ENCODE data around the gene YIPF1.

Gene YIPF1

GRCh38 chr1:53889304-53890298, at the start of gene YIPF1:
TSS of gene YIPF1 (minus strand) at chr1:53889797. CDS start at chr1:53888937, 860 bp downstream.
- DNase-seq, result peak; percentile 82

- no peak for DNase-seq
Observed at GRCh38 chr1:53938136-53938830, 48.7 kb upstream of the YIPF1 start.

GRCh38 chr1:53936430-53936829, 46.8 kb upstream of the YIPF1 start:
- DNase-seq, result no peak

DNA sequence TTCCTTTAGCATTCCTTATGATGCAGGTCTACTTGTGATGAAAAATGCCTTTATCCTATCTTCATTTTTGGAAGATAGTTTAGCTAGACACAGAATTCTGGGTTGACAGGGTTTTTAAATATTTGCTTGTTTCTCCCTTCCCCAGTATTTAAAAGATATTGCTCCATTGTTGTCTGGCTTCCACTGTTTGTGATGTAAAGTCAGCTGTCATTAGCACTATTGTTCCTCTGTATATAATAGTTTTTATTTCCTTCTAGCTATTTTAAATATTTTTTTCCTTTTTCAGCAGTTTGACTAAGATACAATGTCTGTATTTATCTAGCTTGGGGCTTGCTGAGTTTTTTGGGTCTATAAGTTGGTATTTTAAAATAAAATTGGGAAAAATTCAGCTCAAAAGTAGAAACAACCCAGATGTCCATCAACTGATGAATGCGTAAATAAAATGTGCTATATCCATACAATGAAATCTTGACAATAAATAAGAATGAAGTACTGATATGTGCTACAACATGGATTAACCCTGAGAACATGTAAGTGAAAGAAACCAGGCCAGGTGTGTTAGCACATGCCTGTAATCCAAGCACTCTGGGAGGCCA, 44.7 kb upstream of the YIPF1 start:
- DNase-seq, result no peak

DNA sequence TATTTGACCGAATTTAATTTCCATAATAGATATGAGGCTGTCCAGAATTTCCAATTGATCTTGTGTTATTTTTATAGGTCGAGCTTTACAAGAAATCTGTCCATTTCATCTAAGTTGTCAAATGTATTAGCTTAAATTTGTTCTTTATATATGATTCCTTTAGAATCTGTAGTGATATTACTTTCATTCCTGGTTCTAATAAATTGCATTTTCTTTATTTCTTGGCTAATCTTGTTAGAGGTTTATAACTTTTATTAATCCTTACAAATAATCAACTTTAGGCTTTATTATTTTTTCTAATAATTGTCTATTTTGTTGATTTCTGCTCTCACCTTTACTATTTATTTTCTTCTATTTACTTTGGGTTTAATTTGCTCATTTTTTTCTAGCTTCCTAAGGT, 41.9 kb upstream of the YIPF1 start:
- DNase-seq, result no peak

GRCh38 chr1:53930932-53931331, 41.3 kb upstream of the YIPF1 start:
- no peak for DNase-seq

DNA sequence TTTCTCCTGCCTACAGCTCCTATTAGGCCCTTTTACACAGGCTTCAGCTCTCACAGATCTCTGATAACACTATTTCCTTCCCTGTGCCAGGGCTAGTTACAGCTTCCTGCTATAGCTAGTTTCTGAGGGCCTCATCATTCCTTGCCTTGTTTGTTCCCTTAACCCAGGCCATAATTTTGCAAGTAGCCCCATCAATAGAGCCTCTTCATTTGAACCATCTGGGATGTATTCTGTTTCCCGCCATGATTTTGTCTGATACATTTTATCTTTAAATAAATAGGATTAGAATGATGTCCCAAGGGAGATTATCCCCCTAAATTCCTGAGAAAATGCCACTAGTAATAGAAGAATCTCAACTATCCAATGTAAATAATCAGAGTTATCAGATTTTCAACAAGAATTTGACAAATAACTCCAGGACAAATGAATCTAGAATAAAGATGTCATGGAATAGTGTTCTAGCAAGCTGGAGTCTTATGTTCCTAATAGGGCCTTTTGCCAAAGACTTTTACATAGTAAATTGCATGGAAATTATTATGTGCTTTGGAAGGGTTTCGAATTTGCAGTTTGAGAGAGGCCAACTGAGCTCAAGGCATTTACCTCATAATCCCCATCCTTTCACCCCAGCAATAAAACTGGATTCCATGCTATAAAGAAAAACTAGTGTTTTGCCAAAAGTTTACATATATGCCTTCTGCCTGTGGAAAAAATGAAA, 39.8 kb upstream of the YIPF1 start:
- no peak for DNase-seq

DNA sequence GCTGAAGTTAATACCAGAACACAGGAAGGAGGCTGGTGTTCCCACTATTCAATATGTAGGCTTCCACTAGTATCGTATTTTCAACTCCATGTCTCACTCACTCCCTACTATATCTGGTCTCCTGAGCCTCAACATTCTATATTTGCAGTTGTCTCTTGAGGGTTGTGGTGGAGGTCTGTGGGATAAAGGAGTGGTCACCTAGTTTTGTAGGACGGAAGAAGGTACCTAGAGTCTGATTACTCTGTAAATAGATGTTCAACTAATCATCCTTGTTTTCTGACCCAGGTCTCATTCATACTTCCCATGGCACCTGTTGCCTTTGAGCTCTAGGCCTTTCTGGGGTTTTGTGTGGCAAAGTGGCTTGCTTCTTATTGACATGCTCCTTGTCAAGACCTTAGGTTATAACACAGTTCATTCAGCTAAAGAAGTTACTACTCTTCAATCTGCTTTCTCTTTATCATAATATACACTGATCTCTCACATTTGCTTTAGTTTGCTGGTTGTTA, 37.8 kb upstream of the YIPF1 start:
- no peak for DNase-seq

DNA sequence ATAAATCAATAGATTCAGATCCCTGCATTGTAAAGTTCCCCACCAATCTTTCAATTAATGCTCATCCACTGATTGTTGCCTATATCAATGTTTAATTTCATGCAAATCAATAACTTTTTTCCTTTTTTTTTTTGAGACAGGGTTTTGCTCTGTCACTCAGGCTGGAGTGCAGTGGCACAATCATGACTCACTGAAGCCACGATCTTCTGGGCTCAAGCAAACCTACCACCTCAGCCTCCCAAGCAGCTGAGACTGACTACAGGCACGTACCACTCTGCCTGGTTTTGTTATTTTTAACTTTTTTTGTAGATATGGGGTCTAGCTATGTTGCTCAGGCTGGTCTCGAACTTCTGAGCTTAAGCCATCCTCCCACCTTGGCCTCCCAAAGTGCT, 30.1 kb upstream of the YIPF1 start:
- DNase-seq, result no peak

DNA sequence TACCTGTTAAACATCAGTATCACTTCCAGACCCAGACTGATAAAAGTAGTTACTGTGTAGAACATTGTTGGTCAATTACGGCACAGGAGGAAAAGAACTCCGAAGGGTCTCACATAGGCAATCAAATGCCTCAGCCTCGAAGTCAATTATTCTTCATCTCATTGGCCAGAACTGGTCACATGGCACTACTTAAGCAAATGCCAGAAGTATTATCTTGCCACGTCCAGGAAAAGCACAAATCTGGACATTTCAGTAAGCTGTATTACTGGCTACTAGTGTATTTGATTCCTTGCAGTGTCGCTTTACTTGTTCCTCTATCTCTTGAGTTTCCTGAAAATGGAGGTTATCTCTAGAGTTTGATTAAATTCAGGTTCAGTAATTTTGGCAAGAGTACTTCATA, 28.7 kb upstream of the YIPF1 start:
- no peak for DNase-seq

DNA sequence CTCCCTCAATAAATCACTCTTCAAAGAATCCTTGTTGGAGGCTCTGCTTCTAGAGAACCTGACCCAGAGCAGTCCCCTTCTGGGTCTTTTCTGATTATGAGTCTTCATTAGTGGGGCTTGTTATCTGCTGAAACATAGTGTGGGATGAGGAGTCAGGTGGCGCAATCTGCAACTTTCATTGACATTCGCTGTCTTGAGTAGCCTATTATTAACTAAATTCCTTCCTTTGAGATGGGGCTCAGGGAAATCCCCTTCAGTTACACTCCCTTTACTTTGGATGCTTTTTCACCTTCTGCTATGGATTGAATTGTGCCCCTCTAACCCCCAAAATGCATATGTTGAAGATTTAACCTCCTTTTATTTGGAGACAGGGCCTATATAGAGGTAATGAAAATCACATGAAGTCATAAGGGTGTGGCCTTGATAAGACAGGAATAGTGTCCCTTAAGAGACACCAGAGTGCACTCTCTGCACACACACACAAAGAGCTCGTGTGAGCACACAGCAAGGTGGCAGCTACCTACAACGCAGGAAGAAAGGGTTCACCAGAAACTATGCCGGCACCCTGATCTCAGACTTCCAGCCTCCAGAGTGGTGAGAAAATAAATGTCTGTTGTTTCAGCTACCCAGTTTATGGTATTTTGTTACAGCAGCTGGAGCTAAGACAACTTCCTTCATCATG, 23.9 kb upstream of the YIPF1 start:
- DNase-seq, result no peak

DNA sequence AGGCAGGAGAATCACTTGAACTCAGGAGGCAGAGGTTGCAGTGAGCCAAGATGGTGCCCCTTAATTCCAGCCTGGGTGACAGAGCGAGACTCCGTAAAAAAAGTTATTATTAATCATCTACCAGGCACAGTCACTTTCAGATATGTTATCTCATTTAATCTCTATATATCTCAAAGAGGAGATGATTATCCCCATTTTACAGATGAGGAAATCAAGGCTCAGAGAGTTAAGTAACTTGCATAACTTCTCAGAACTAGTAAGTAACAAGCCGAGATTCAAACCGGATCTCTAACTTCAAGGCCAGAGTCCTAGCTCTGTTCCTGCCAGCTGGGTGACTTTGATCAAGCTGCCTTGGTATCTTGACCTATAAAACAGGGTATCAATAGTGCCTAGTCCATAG, 21.8 kb upstream of the YIPF1 start:
- no peak for DNase-seq

- no peak for DNase-seq
Observed at GRCh38 chr1:53909946-53910345, 20.3 kb upstream of the YIPF1 start.

GRCh38 chr1:53906121-53906520, 16.5 kb upstream of the YIPF1 start:
- no peak for DNase-seq

DNA sequence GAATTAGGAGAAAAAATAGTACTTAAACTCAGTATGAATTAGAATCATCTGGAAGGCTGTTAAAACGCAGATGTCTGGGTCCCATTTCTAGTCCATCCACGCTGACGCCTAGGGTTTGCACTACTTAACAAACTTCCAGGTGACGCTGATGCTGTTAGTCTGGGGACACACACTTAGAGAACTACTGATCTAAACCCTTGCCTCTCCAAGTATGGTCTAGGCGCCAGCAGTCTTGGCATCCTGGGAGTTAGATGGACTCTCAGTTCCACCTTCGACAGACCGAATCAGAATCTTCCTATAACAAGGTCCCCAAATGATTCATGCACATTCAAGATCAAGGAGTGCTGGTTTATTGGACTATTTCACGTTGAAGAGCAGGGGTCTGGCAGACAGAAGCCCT, 15.9 kb upstream of the YIPF1 start:
- DNase-seq, result no peak

- no peak for DNase-seq
Observed at GRCh38 chr1:53902235-53903138, 12.9 kb upstream of the YIPF1 start.

DNA sequence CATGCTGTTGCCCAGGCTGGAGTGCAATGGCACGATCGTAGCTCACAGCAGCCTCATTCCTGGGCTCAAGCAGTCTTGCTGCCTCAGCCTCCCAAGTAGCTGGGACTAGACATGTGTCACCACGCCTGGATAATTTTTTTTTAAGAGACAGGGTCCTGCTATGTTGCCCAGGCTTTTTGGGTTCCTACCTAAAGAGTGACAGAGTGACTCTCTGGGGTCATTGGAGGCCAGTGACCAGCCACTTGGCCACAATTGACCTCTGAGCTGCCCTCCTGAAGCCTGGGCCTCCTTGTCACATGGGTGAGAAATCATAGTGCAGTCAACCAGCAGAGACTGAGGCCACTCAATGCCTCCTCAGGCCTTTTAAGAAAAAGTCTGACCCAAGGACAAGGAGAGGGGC, 10.1 kb upstream of the YIPF1 start:
- no peak for DNase-seq

DNA sequence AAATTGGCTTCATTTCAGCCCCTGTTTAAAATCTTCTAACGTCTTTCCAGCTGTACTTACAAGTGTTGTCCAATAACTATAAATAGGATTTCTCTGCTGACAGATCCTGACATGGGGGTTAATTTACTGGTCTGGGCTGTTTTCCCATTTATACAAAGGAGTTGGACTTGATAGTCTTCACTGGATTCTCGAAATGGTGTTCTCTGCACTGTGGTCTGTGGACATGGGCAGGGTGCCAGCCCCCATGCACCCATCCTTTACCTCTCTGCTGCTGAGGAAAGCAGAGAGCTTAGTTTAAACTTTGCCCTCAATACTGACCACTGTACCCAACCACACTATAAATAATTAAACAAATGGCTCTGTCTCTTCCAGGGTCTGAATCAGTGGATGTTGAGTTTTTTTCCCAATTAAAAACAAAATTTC, 9.6 kb upstream of the YIPF1 start:
- DNase-seq, result no peak

DNA sequence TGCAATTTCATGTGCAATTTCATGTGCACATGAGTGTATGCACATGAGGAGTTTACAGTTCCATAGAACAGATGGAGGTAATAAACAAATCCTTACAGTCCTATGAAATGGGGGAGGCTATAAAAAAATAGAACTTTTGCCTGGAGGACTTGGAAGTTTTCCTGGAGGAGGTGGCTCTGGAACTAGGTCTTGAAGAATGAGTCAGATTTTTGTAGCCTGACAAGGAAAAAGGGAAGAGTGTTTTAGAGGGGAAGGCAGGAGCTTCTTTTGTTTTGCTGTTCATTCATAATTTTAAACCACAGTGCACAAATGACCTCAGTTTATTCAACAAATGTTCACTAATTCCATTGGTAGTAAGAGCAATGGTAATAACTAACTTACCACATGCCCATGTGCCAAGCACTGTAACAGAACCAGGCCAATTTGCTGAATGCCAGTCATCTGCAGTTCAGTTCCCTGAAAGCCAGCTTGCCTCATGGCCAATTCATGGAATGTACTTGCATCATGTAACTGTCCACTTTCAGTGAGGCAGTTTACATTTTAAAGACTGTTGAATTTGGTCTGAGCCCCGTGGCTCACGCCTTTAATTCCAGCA, 7.1 kb upstream of the YIPF1 start:
- no peak for DNase-seq

GRCh38 chr1:53895421-53895820, 5.8 kb upstream of the YIPF1 start:
- DNase-seq, result no peak

DNA sequence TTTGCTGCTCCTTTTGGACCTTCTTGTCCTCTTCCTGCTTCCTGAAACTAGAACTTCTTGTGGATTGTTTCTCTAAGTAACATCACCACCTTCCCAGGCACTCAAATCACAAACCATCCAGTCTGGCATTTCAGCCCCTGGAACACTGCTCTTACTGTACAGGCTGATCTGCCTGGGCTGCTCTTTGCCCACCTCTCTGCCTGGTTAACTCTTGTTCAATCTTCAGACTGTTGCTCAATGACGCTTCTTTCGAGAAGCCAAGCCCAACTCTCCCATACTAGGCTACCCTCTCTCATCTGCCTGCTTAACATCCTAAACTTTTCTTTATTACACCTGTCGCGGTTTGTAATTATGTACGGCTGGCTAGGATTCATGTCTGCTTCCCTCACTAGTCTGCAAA, 5.0 kb upstream of the YIPF1 start:
- DNase-seq, result no peak

Data from activated gamma-delta T cell treated with Interleukin-2 at 50 U/mL for 16 hours (primary cell).